ENCODE measurements around the gene ZNF668. TPM values are rescaled to one million over a fixed set of nuclear protein-coding genes. Genes with fewer than 3 reads are reported as not detected.
A peak's percentile ranks its signal among the peaks of the same experiment; 100 is the strongest.

ZNF668 gene
- total RNA-seq, 1 experiment from 2014 or later, result 96.0 TPM

- no peak for DNase-seq (ENCODE audit: low read depth)
Measured at GRCh38 chr16:31081428-31082351, 7.7 kb upstream of the ZNF668 start.

DNA sequence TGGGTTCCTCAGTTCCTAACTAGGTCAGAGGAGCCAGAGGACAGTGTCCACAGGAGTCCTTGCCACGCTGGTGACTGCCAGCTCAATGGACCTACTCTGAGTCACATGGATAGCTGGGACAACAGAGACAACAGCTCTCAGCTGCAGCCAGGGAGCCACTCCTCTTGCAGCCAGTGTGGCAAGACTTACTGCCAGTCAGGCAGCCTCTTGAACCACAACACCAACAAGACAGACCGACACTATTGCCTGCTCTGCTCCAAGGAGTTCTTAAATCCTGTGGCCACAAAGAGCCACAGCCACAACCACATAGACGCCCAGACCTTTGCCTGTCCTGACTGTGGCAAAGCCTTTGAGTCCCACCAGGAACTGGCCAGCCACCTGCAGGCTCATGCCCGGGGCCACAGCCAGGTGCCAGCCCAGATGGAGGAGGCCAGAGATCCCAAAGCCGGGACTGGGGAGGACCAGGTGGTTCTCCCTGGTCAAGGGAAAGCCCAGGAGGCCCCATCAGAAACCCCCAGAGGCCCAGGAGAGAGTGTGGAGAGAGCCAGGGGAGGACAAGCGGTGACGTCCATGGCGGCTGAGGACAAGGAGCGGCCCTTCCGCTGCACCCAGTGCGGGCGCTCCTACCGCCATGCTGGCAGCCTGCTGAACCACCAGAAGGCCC lies 6.8 kb upstream of the ZNF668 start:
- no peak for DNase-seq (ENCODE audit: low read depth)

GRCh38 chr16:31080035-31080629 lies 6.1 kb upstream of the ZNF668 start:
- no peak for DNase-seq (ENCODE audit: low read depth)

DNA sequence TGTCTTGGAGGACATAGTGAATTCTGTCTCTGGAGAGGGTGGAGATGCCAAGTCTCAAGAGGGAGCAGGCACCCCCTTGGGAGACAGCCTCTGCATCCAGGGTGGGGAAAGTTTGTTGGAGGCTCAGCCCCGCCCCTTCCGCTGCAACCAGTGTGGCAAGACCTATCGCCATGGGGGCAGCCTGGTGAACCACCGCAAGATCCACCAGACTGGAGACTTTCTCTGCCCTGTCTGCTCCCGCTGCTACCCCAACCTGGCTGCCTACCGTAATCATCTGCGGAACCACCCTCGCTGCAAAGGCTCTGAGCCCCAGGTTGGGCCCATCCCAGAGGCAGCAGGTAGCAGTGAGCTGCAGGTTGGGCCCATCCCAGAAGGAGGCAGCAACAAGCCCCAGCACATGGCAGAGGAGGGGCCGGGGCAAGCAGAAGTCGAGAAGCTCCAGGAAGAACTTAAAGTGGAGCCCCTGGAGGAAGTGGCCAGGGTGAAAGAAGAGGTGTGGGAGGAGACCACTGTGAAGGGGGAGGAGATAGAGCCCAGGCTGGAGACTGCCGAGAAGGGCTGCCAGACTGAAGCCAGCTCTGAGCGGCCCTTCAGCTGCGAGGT lies 5.4 kb upstream of the ZNF668 start:
- DNase-seq (ENCODE audit: low read depth), result no peak

GRCh38 chr16:31078597-31079341 lies 4.7 kb upstream of the ZNF668 start:
- no peak for DNase-seq (ENCODE audit: low read depth)

GRCh38 chr16:31077592-31078396 lies 3.8 kb upstream of the ZNF668 start:
- no peak for DNase-seq (ENCODE audit: low read depth)

DNA sequence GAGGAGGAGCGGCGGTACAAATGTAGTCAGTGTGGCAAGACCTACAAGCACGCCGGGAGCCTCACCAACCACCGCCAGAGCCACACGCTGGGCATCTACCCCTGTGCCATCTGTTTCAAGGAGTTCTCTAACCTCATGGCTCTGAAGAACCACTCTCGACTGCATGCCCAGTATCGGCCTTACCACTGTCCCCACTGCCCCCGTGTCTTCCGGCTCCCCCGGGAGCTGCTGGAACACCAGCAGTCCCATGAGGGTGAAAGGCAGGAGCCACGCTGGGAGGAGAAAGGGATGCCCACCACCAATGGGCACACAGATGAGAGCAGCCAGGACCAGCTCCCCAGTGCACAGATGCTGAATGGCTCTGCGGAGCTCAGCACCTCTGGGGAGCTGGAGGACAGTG lies 3.0 kb upstream of the ZNF668 start:
- no peak for DNase-seq (ENCODE audit: low read depth)

DNA sequence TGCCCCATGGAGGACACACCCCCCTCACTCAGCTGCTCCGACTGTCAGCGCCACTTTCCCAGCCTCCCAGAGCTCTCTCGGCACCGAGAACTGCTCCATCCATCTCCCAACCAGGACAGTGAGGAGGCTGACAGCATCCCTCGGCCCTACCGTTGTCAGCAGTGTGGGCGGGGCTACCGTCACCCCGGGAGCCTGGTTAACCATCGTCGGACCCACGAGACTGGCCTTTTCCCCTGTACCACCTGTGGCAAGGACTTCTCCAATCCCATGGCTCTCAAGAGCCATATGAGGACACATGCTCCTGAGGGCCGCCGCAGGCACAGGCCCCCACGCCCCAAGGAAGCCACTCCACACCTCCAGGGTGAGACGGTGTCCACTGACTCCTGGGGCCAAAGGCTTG lies 2.3 kb upstream of the ZNF668 start:
- no peak for DNase-seq (ENCODE audit: low read depth)

GRCh38 chr16:31074814-31075183 lies 759 bp upstream of the ZNF668 start:
- no peak for DNase-seq (ENCODE audit: low read depth)

- peak; percentile 89 for DNase-seq (ENCODE audit: low read depth)
Measured at GRCh38 chr16:31073142-31073969, 684 bp downstream of the ZNF668 start.

- peak; percentile 68 for DNase-seq (ENCODE audit: low read depth)
Measured at GRCh38 chr16:31072540-31073141, 1.4 kb downstream of the ZNF668 start.

DNA sequence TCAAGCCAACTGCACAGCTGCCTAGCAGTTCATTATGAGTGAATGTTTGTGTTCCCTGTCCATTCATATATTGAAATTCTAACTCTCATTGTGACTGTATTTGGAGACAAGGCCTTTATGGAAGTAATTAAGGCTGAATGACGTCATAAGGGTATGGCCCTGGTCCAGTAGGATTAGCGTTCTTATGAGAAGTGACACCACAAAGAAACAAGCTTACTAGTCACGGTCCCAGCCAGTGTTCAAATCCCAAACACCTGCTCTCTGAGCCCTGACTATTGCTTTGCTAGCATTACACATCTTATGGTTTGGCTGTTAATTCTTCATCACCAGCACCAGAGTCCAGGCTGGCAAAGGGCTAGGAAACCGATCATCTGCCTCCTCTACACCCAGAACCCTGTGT lies 2.2 kb downstream of the ZNF668 start:
- peak; percentile 100 for DNase-seq (ENCODE audit: low read depth)

- no peak for DNase-seq (ENCODE audit: low read depth)
Measured at GRCh38 chr16:31067342-31067741, 6.7 kb downstream of the ZNF668 start.

GRCh38 chr16:31064882-31065461 lies 9.1 kb downstream of the ZNF668 start:
- peak; percentile 100 for DNase-seq (ENCODE audit: low read depth)

GRCh38 chr16:31063843-31064611 lies 10.0 kb downstream of the ZNF668 start:
- DNase-seq (ENCODE audit: low read depth), result no peak

- no peak for DNase-seq (ENCODE audit: low read depth)
Measured at GRCh38 chr16:31063495-31063842, 10.6 kb downstream of the ZNF668 start.

DNA sequence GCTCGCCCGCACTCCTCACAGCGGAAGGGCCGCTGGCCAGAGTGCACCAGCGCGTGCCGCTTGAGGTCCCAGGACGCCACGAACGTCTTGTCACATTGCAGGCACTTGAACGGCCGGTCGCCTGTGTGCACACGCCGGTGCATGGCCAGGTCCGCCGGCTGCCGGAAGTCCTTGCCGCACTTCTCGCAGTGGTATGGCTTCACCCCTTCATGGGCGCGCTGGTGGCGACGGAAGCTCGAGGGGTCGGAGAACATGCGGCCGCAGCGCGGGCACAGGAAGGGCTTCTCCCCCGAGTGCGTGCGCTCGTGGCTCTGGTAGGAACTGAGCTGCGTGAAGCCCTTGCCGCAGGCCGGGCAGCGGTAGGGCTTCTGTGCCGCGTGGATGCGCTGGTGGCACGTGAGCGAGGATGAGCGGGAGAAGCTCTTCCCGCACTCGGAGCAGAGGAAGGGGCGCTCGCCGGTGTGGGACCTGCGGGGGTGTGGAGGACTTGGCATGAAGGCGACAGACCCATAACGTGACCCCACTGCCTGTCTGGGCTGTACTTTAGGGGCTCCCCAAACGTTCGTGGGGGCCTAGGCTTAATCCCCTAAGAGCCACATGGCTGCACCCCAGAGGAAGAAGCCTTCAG lies 12.1 kb downstream of the ZNF668 start:
- no peak for DNase-seq (ENCODE audit: low read depth)

Data from LHCN-M2 (cell line).